ENCODE results near the gene PTPRH.
"Not testable (repeated sequence)": the region's sequence is repeated elsewhere in the genome, so short reads cannot be mapped to it uniquely, and the experiment has no call there.

PTPRH gene

DNA sequence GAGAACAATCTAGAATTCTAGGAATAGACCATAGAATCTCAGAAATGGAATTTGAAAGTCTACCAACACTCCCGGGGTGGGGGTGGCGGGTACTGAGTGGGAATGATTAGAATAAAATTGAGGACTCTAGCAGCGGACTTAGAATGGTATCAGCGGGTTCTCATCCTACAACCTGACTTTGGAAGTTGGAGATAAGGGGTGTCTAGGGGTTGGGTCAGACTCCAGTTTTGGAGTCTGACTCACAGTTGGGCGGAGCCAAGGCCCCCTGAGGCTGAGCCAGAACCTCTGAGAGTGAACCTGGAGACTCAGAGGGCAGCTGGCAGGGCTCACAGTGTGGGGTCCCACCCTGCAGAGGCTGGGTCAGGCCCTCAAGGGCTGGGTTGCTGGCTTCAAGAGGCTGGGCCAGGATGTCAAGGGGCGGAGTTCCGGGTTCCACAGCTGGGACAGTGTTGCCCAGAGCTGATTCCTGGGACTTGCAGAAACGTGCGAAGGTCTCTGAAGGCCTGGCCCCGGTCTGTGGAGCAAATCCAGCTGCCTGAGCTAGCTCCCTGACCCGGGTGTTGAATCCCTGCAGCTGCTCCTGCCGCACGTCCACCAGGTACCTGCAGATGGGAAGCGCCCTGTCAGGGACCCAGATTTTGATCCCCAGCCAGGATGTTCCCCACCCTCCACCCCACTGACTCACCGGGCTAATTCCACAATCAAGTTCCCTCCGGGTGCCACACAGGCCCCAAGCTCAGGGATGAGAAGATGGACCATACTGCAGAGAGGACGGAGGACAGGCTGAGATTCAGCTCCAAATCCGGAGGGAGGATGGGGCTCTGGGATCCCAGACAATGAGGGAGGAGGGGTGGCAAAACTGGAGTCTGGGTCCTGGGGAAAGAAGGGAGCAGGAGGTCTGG lies 50.2 kb downstream of the PTPRH start:
- DNase-seq (ENCODE audit: low read depth): no peak

DNA sequence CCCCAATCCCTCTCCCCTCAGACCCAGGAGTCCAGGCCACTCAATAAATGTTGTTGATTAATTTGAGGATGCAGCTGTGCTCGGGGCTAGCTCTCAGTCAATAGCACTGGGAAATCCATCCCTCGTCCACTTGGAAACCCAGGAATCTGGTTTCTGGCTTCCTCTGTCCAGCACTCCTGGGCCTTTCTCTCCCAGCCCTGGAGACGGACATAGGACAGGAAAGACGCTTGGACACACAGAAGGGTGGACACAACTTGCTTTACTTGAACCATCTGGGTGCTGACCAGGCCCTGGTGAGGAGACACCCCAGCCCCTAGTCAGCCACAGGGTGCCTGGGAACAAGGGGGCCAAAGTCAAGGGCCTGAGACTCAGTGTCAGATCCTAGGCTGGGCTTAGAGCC lies 50.9 kb downstream of the PTPRH start:
- no peak for DNase-seq (ENCODE audit: low read depth)

DNA sequence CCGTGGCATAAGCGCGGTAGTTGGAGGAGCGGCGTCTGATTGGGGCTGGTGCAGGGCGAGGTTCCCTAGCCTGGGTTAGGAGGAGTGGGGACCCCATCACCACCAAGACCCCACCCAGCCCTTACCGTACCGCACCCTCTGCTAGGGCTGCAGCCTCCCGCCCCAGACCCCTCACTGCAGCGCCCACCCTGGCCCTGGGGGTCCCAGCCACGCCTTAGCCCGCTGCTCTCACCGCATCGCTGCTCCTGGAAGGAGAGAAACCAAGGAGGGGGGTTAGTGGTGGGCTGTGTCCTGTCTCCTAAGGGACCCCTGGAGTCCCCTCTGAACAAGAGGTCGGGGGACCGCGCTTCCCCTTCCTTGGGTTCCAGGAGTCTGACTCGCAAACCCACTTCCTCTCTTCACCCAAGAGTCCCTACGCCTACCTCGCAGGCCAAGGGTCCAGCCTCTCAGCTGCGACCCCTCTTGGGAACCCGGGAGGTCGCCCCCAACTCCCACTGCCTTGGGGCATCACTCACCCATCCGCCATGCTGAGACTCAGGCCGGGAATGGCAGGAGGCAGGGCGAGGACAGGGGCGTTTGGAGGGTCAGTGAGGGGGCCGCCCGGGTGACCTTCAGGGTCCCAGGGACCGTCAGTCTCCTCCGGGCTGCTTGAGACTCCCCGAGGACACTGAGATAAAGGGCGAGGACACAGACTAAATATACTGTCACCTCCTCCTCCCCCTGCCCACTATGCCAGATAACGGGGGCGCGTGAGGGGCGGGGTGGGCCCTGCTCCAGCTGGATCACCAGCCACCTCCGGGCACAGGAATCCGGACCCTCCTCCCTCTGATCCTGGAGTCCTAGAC lies 52.0 kb downstream of the PTPRH start, which contains the start of gene TNNI3:
TNNI3 (minus strand) TSS at position 669 of the 845 bp plus-strand sequence; CDS start at position 526, 143 bp downstream.
- DNase-seq (ENCODE audit: low read depth): no peak

DNA sequence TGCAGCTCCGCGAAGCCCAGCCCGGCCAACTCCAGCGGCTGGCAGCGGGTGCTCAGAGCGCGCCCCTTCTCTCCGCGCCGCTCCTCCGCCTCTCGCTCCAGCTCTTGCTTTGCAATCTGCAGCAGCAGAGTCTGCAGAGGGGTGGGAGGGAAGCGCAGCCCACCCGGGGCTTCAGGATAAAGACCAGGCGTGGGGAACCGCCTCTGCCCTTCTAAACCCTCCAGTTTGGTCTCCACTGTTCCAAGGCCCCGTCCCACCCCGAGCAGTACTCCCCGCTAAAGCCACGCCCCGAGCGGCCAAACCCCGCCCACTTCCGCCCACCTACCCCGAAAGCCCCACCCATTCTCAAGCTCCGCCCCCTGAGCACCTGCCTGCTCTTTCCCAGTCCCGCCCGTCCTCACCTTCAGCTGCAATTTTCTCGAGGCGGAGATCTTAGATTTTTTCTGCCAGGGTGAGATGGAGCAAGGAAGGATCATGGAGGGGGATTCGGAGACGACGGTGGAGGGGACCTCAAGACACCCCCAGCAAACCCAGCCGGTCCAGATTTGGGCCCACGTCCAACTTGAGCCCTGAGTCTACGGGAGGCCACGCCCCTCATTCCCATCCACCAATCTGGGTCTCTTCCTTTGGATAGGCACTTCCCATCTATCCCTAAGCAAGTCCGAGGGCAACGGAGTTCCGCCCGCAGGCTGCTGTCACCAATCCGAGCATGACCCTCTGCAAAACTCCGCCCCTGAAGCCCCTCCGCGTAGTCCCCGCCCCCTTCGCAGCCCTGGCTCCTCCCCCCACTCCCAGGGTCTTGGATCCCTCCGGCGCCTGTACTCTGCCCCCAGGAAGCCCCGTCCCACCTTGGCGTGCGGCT lies 52.9 kb downstream of the PTPRH start:
- DNase-seq (ENCODE audit: low read depth): no peak

DNA sequence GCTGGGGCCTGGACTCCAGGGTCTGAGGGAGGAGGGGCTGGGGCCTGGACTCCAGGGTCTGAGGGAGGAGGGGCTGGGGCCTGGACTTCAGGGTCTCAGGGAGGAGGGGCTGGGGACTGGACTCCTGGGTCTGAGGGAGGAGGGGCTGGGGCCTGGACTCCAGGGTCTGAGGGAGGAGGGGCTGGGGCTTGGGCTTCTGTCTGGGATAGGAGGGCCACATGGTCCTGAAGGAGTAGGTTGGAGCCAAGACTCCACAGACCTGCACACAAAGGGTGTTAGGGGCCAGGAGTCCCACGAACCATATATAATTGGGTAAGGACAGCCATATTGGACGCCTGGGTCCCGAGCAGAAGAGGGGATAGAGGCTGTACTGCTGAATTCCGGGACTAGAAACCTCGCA lies 53.5 kb downstream of the PTPRH start:
- DNase-seq (ENCODE audit: low read depth): not testable (repeated sequence)

DNA sequence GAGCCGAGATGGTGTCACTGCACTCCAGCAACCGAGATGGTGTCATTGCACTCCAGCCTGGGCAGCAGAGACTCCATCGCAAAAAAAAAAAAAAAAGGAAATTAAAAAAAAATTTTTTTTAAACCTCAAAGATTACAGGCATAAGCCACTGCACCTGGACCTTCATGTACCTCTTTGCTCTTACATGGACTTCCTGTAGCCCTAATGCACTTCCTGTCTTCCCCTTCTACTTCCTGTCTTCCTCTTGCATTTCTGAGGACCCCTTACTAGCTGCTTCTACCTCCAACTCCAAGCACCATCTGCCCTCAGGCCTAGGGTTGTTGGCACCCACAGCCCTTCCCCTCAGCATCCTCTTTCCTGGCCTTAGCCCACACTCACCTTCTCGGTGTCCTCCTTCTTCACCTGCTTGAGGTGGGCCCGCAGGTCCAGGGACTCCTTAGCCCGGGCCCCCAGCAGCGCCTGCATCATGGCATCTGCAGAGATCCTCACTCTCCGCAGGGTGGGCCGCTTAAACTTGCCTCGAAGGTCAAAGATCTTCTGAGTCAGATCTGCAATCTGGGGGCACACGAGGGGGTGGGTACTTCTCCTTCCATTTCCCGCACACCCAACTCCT lies 55.5 kb downstream of the PTPRH start:
- no peak for DNase-seq (ENCODE audit: low read depth)

DNA sequence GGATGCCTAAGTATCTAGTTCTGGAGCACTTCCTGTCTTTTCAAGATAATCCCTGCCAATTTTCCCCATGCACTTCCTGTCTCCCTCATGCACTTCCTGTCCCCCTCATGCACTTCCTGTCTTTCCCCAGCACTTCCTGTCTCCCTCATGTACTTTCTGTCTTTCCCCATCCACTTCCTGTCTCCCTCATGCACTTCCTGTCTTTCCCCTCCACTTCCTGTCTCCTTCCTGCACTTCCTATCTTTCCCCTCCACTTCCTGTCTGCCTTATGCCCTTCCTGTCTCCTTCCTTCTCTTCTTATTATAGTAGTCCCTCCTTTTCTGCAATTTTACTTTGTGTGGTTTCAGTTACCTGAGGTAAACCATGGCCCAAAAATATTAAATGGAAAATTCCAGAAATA lies 57.3 kb downstream of the PTPRH start:
- DNase-seq (ENCODE audit: low read depth): no peak

DNA sequence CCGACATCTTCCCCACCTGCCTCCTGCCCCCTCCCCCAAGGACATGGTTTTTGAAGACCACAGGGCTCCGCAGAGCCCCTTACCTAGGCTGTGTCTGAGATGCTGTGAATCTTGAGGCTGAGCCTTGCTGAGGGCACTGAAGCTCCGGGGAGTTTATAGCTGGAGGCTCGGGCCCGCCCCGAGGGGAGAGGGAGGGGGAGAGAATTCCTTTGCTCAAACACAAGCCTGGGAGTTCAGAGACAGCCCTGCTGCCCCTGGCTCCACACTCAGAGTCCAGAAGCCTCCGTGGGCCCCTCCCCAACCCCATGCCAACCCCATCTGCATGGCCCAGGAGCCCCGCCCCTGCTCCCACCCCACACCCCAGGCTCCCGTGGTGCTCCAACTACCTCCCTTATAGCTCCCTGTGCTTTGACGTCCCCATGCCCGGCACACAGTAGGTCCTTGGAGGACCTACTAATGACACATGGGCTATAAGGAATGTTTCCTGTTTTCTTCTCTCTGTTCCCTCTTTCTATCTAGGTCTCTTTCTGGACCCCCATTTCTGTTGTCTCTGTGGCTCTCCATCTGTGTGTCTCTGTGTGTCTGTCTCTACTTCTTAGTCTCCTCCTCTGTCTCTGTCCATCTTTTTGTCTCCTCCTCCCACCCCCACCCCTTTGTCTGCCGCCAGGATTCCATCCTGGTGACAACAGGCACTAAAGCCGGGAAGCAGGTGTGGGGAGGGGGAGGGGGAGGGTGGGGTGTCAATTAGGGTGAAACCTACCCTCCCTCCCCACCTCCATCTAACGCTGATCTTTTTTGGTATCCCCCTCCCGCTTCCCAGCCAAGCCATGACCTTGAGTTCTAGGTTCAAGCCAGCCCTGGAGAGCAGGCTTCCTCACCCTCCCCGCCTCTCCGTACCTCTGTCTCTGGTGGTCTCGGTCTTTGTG lies 60.0 kb downstream of the PTPRH start, which contains the start of gene TNNT1:
TNNT1 (minus strand) TSS at position 129 of the 926 bp plus-strand sequence. CDS start 2,049 bp downstream, outside the sequence.
- DNase-seq (ENCODE audit: low read depth): no peak

DNA sequence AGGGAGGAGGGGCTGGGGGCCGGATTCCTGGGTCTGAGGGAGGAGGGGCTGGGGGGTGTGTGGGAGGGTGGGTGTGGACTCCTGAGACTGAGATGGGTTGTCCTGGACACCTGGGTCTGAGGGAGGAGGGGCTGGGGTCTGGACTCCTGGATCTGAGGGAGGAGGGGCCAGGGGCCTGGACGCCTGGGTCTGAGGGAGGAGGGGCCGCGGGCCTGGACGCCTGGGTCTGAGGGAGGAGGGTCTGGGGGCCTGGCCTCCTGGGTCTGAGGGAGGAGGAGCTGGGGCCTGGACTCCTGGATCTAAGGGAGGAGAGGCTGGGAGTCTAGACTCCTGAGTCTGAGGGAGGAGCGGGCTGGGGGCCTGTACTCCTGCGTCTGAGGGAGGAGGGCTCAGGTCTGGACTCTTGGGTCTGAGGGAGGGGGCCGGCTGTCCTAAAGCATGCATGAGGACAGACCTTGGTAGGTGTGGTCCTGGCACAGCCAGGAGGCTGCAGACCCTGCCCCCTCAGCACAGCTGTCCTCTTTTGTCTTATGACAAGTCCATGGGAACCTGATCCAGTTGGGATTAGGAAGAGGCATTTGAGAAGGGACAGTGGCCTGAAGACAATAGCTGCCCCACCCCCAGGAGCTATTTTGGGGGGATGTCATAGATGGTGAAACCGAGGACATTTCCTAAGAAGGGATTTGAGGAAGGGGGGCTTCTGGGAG lies 61.6 kb downstream of the PTPRH start:
- no peak for DNase-seq (ENCODE audit: low read depth)

DNA sequence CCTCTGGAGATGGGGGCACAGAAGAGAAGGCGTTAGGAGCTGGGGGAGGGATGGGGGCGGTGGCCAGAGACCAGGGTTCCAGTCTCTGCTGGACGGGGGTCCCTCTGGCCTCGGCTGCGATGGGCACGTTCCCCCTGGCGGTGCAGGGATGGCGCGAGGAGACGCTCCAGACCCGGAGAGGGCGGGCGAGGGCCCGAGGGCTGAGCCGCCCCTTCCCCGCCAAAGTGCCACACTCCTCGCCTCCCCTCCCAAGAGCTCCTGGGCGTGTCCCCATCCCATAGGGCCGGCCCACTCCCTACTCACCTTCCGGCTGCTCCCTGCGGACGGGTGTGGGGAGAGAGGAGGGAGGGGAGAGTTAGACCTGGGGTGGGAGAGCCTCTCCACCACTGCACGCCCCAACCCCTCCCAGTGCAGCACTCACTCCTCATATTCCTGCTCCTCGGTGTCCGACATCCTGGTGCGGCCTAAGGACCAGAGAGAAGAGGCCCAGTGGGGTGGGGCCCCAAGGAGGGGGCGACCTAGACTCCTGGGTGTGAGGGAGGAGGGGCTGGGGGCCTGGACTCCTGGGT lies 62.5 kb downstream of the PTPRH start:
- no peak for DNase-seq (ENCODE audit: low read depth)

DNA sequence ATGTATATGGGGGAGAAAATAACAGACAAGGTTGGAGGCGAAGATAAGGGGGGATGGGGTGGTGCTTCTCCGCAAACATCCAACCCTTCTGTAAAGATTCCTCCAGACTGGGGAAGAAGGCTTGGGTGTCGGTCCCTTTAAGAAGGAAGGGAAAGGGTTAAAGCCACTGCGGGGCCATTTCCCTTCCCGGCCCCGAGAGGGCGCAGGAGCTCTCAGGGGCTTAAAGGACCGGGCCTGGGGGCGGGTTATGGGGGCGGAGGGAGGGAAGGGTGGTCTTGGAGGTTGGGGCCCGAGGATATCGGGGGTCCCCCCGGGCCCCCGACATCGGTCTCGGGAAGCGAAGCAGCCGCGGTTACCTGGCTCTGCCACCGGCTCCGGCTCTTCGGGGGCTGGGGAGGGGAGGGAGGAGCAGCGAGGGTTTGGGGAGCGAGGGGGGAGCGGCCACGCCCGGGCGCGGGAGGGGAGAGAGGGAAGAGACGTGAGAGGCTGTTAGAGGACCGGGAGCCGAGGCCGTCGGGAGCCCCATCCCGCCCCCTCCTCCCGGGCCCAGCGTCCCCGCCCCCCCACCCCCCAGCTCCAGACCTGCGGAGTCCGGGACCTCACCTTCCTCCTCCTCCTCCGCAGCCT lies 63.1 kb downstream of the PTPRH start:
- DNase-seq (ENCODE audit: low read depth): no peak

DNA sequence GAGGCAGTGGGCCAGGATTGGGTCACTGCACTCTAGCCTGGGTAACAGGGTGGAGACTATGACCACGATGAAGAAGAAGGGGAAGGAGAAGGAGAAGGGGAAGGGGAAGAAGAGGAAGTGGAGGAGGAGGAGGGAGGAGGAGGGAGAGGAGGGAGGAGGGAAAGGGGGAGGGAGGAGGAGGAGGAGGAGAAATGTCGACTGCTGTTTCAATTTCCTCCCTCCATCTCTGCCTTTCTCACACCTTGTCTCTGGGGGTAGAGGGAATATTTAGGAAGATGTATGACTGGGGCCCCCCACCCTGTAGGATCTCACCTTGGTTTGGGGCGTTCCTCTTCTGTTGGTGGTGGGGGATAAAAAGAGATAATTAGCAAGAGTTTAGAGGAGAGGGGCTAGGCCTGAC lies 64.1 kb downstream of the PTPRH start:
- no peak for DNase-seq (ENCODE audit: low read depth)

DNA sequence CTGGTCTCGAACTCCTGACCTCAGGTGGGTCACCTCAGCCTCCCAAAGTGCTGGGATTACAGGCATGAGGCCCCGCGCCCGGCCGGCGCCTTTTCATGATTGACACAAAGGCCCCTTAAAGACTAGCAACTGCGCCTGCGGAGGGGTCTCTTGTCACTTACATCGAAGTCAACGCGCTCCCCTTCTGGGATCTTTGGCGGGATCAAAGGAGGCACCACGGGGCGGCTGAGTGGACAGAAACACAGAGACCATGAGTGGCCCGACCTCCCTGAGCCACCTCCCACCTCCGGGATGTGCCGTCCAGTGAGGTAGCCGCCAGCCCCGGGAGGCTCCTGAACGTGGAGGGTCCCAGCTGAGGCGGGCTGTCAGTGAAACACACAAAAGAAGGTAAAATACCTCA lies 67.6 kb downstream of the PTPRH start:
- no peak for DNase-seq (ENCODE audit: low read depth)

DNA sequence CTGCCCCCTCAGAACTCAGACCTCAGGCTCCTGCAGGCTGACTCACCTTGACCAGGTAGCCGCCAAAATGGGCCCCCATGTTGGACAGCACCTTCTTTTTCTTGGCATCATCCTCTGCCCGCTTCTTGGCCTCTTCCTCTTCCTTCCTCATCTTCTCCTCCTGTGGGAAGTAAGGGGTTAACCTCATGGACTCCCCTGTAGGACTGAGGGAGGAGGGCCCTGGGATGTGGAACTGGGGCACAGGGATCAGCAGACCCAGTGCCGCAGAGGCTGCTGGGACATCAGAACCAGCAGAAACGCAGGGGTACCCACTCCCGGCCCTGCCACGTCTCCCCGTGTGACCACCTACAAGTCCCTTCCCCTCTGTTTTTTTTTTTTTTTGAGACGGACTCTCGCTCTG lies 71.4 kb downstream of the PTPRH start:
- no peak for DNase-seq (ENCODE audit: low read depth)

DNA sequence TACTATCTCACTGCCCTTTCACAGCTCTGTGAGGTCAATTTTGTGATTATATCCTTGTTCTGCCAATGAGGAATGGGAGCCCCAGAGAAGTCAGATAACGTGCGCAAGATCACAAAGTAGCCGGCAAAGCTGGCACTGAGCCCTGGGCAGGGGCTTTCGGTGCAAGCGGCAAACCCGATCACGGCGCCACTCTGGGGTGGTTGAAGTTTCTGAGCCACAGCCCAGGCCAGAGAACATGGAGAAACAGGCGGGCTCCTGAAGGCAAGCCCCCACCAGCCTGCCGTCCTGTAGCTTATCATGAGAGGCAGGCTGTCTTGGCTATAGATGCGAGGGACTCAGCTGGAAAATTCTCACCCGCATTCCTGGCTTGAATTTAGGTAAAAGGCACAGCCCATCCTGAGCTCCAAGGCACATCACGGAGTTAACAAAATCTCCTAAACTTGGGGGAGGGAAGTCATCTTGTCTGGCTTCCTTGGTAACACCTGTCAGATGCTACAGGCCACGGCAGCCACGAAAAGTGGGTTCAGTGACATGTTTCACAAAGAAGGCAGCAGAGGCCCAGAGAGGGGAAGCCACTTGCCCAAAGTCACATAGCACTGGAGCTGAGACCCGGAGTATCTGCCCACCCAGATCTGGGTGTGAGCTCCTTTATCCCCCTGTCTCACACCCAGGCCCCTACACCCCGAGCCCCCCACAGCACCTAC lies 72.8 kb downstream of the PTPRH start:
- no peak for DNase-seq (ENCODE audit: low read depth)

DNA sequence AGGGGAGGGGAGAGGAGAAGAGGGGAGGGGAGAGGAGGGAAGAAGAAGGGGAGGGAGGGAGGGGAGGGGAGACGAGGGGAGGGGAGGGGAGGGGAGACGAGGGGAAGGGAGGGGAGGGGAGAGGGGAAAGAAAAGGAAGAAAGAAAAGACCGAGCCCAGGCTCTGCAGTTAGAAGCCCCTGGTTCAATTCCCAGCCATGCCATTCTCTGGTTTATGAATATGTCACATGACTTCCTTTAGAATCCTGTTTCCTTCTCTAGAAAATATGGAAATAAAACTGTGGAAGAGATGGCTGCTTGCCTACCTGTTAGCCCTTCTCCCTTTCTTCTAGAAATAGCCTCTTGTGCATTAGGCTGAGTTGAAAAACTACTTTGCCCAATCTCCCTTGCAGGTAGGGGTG lies 74.6 kb downstream of the PTPRH start:
- DNase-seq (ENCODE audit: low read depth): no peak

DNA sequence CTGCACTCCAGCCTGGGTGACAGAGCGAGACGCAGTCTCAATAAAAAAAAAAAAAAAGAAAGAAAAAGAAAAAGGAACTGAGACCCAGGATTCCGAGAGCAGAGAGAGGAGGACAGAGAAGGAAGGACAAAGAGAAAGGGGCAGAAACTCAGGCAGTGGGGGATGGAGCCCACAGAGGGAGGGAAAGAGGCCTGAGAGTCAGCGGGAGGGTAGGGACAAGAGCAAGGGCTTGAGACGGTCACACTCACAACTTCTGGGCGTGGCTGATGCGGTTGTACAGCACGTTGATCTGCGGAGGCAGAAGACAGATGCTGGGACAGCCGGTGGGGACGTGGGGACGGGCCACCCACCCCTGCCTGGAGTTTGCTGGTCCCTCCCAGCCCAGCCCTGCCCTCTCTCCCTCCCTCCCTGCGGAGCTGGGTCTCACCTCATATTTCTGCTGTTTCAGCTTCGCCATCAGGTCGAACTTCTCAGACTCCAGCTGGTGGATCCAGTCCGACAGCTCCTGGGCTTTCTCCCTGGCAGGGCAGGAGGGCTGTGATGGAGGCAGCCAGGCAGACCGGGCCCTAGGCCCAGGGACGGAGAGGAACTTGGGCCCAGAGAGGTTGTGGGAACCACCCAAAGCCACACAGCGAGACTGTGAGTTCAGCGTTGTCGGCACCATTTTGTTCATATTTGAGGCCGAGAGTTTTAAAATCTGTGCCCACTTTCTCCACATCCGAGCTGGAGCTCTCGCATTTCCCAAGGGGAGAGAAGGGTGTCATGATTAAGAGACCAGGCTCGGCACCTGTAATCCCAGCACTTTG lies 75.5 kb downstream of the PTPRH start:
- DNase-seq (ENCODE audit: low read depth): no peak

Data from T follicular helper cell (primary cell).